Activated CD8-positive, alpha-beta memory T cell treated with anti-CD3 and anti-CD28 coated beads, Interleukin-2, amount 50 U/mL, for 24 hours (primary cell): ENCODE data around the gene OPCML.

Experiments
- DNase-seq: peaks from one replicate; pipeline ENCODE4 v3.0.0-alpha.2; 2020; ENCODE audit errors: extremely low read depth

Gene OPCML

GRCh38 chr11:133078012-133078411 lies 454.3 kb downstream of the OPCML start:
- no peak for DNase-seq

GRCh38 chr11:133075351-133075750 lies 456.9 kb downstream of the OPCML start:
- DNase-seq: no peak

DNA sequence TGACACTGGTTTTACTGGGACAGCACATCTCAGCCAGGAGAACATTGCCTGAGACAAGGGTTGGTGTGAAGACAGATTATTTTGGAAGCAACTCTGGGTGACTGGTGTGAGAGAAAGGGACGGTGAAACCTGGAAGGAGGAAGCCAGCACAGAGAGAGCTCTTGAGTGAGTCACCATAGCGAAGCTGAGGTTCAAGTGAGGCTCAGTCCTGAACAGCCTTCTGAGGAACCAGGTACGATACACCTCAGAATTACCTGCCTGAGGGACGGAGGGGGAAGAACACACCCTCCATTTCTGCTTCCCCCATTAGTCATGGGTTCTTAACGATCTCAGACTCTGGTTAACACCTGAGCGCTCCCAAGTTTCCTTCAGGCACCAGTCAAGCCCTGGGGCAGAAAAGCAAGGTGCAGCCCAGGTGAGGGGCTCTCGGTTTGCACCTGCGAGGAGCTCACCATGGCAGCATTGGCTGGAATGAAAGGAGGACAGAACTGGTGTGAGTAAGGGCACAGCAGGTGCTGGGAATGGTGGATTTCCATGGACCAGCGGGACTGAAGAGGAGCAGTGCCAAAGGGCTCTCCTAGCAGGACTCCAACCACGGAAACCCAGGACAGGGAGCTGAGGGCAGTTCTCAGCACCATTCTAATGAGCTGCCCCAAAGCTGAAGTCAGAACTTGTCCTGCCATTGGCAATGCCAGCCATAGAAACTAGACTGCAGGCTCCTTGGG lies 459.3 kb downstream of the OPCML start:
- DNase-seq: no peak

- no peak for DNase-seq
Observed at GRCh38 chr11:133072378-133072777, 459.9 kb downstream of the OPCML start.

GRCh38 chr11:133070791-133071190 lies 461.5 kb downstream of the OPCML start:
- DNase-seq: no peak

DNA sequence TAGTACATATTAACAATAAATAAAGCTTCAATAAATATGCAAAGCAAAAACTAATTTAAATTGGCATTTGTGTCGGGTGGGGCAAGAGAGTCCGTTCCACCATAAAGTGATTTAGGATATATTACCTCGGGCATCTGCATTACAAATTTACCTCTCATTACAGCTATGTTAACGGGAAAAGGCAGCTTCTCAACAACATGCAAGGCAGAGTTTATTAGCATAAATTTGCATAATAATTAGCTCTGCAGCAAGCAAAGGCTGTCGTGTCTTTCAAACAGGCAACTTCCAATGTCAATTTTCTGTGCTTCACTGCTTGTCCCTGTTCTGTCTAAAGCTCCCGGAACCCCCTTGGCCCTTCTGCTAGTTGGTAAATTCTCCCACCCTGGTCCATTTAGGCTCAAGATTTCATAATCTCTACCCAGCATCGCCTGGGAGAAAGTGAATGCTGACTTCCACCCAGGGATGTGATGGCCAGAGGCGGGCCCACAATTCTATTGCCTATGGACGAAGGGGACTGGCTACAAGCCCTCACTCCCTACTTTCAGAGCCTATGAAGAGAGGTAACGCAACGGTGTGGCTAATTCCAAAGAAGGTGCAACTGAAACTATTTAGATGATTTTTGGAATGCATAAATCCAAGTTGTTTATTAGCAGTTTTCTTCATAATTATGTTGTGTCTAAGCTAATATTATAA lies 462.1 kb downstream of the OPCML start:
- DNase-seq: no peak

GRCh38 chr11:133065847-133066485 lies 466.3 kb downstream of the OPCML start:
- no peak for DNase-seq

DNA sequence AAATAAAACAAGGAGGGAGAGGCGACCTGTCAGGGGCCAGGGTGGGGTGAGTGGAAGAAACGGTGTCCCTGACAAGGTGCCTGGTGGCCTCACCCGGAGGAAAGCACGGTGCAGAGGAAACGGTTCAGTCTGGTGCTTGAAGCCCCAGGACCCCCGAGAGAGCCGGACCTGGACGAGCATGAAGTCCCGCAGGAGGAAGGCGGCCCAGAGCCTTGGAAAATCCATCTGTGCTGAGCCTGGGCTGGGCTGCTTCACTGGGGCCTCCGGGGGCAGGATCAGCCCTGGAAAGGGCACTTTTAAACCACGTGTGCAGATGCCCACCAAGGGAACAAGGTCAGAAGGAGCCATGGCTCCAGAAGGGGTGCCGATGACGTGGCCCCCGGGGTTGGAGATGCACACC lies 467.3 kb downstream of the OPCML start:
- DNase-seq: no peak

GRCh38 chr11:133064152-133064877 lies 468.0 kb downstream of the OPCML start:
- DNase-seq: no peak

DNA sequence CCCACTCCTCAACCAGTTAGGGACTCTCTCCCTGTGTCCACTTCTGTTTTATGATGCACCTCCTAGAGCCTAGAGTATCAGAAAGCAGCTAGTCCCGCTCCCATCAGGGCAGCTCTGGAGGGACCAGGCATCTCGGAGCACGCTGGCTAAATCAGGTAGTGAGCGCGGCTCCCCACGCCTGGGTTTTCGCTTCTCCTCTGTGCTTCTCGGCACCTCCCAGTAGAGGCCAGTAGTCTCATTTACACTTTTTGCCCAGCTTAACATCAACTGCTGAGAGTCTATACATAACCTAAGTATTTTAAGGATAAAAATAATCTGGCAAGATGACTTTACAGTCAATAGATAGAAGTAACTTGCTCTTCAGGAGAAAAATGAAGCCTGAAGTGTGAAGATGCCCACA lies 473.8 kb downstream of the OPCML start:
- no peak for DNase-seq

DNA sequence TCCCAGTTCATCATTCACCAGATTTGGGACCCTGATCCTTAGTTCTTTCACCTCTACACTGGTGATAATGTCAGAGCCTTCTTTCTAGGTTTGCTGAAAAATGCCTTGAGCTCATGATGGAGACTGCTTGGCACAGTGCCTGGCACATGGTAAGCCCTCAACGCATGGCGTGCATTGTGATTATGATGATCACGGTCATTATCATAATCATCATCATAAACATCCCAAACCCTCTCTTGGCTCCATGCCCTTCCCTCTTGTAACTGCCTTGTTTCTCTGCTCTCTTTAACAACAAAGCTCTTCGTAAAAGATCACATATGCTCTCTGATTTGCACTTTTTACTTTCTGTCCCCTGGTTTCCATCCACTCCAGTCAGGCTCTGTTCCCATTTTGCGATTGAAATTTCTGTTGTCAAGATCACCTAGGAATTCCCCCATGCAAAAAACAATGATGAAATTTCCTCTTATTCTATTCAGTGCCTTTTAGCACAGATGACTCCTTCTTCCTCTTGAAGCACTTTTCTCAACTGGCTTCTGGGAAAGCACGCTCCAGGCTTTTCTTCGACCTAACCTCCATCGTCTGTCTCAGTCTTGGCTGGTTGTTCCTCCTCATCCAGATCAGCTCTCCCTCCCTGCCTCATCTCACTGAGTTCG lies 479.1 kb downstream of the OPCML start:
- DNase-seq: no peak

GRCh38 chr11:133052537-133052936 lies 479.8 kb downstream of the OPCML start:
- DNase-seq: no peak

GRCh38 chr11:133049244-133050019 lies 482.9 kb downstream of the OPCML start:
- DNase-seq: no peak

GRCh38 chr11:133048270-133048669 lies 484.0 kb downstream of the OPCML start:
- no peak for DNase-seq

DNA sequence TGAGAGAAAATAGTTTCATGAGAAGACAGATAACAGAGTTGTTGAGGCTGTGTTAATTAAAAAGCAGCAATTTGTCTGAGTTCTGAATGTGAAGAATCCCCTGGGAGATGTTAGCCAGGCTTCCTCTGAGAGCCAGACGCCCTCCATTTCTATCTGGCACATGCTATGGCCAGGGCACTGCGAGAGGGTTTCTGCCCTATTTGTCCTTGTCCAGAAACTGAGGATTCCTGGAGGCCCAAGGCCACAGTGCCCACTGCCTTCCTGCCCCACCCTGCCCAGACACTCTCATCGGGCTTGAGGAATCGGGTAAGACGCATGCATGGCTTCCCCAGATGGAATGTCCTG lies 484.6 kb downstream of the OPCML start:
- no peak for DNase-seq

DNA sequence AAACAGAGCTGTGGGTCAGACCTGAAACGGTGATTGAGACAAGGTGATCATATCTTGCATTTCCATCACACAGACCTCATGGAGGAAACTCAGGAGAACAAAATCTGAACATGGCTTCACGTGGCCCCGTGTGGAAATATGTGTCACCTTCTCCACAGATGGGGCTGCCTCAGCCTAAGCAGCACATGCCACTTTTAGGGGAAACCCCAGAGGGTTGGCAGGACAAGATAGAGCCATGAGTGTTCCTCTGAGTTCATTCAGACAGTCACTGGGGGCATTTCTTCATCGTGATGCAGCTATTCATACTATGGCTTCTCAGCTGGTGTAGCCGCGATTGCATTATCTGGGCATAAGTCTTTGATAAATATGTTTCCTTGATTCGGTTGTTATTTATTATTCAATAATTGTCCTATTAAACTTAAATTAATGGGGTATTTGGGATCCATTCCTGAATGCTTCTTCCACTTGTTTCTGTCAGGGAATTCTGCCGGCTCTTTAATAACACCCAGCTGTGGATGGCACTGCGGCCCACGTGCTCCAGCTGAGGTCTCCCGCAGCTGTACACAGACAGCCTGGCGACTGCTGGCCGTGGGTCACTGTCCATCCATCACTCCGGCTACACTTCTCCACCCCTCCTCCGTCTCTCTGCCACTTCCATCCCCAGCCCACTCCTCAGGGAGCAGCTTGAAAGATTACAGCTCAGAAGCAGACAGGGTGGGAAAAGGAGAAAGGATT lies 485.1 kb downstream of the OPCML start:
- DNase-seq: no peak

DNA sequence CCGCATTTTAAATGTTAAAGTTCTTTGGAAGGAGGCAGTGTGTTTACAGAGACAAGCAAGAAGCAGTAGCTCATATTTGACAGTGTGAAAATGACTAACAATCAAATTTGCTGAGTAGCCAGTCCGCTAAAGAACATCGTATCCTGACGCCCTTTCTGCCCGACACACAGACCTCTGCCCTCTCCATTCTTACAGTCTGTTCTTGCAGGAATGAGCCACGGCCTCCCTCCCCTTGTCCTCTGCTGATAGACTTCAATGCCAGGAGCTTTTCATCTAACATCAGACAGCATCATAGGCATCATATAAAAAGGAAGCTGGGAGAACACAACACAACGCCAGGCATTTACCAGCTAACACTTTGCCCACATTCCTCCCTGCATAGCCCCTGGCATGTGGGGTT lies 486.0 kb downstream of the OPCML start:
- DNase-seq: no peak

GRCh38 chr11:133041928-133042882 lies 490.1 kb downstream of the OPCML start:
- no peak for DNase-seq

- DNase-seq: no peak
Observed at GRCh38 chr11:133041181-133041580, 491.1 kb downstream of the OPCML start.
